Parathyroid adenoma (tissue), 2 donors: ENCODE measurements around the gene GJD4.

Source experiments
- H2AFZ ChIP-seq: fragments of 300-600 bp; sonication (generic); one replicate; pipeline ENCODE4 v1.7.0; 2017; ENCODE audit warnings: antibody characterized with exemption, mild to moderate bottlenecking
- H3K27ac ChIP-seq: fragments of 300-600 bp; sonication (generic); one replicate; pipeline ENCODE4 v1.7.0; 2017
- H3K27me3 ChIP-seq: fragments of 300-600 bp; sonication (generic); one replicate; pipeline ENCODE4 v1.7.0; 2017; ENCODE audit warnings: low read length; ENCODE audit not compliant: control insufficient read depth, insufficient read depth
- H3K36me3 ChIP-seq: fragments of 300-600 bp; sonication (generic); one replicate; pipeline ENCODE4 v1.7.0; 2017; ENCODE audit warnings: low read length; ENCODE audit not compliant: control insufficient read depth, insufficient read depth
- H3K4me1 ChIP-seq: fragments of 300-600 bp; sonication (generic); one replicate; pipeline ENCODE4 v1.7.0; 2017; ENCODE audit warnings: control low read depth
- H3K4me2 ChIP-seq: fragments of 300-600 bp; sonication (generic); one replicate; pipeline ENCODE4 v1.7.0; 2017; ENCODE audit warnings: low read length
- H3K4me3 ChIP-seq: fragments of 300-600 bp; sonication (generic); one replicate; pipeline ENCODE4 v1.7.0; 2017; ENCODE audit warnings: low read depth, low read length
- H3K79me2 ChIP-seq: fragments of 300-600 bp; sonication (generic); one replicate; pipeline ENCODE4 v1.7.0; 2017; ENCODE audit warnings: control low read depth
- H3K9ac ChIP-seq: fragments of 300-600 bp; sonication (generic); one replicate; pipeline ENCODE4 v1.7.0; 2017; ENCODE audit warnings: mild to moderate bottlenecking
- H3K9me3 ChIP-seq: fragments of 300-600 bp; sonication (generic); one replicate; pipeline ENCODE4 v1.7.0; 2017; ENCODE audit warnings: low read length; ENCODE audit not compliant: control insufficient read depth
- CTCF ChIP-seq: fragments of 300-600 bp; sonication (generic); IDR thresholded peaks from one replicate; pipeline ENCODE4 v1.7.0; 2017; ENCODE audit warnings: antibody characterized with exemption, mild to moderate bottlenecking
- donor health status: primary hyperparathyroidism.

GJD4 gene

GRCh38 chr10:35567951-35568350 is 37.2 kb upstream of the GJD4 start:
- Histone ChIP-seq H3K4me3 (no peak overlapping the region), H3K27me3 (no peaks in the 10 kb centered on the region), H3K9me3 (no peaks in the 10 kb centered on the region), H2AFZ (no peak overlapping the region), H3K36me3 (no peaks in the 10 kb centered on the region), H3K4me1 (no peaks in the 10 kb centered on the region), H3K27ac (no peak overlapping the region), H3K4me2 (no peak overlapping the region), H3K79me2 (no peaks in the 10 kb centered on the region), H3K9ac (no peak overlapping the region)
- TF ChIP-seq CTCF: no peak

GRCh38 chr10:35568483-35569015 is 36.6 kb upstream of the GJD4 start:
- Histone ChIP-seq H3K27ac (no peak overlapping the region), H3K4me2 (no peak overlapping the region), H3K4me1 (no peaks in the 10 kb centered on the region), H3K9me3 (no peaks in the 10 kb centered on the region), H3K4me3 (no peak overlapping the region), H3K36me3 (no peaks in the 10 kb centered on the region), H3K27me3 (no peaks in the 10 kb centered on the region), H3K79me2 (no peaks in the 10 kb centered on the region), H3K9ac (no peak overlapping the region), H2AFZ (no peak overlapping the region)
- no peak for TF ChIP-seq CTCF

- Histone ChIP-seq H3K27ac (no peak overlapping the region), H3K9ac (no peak overlapping the region), H3K4me1 (no peaks in the 10 kb centered on the region), H3K79me2 (no peaks in the 10 kb centered on the region), H3K36me3 (no peaks in the 10 kb centered on the region), H3K4me2 (no peak overlapping the region), H3K4me3 (no peak overlapping the region), H3K27me3 (no peaks in the 10 kb centered on the region), H2AFZ (no peak overlapping the region), H3K9me3 (no peaks in the 10 kb centered on the region)
- no peak for TF ChIP-seq CTCF
These were observed 35.9 kb upstream of the GJD4 start for GRCh38 chr10:35569111-35569707.

GRCh38 chr10:35569836-35570235 is 35.3 kb upstream of the GJD4 start:
- H3K4me2 ChIP-seq: no peak overlapping the region
- H3K36me3 ChIP-seq: no peaks in the 10 kb centered on the region
- no peaks in the 10 kb centered on the region for H3K79me2 ChIP-seq
- no peaks in the 10 kb centered on the region for H3K9me3 ChIP-seq
- no peak for TF ChIP-seq CTCF
- H2AFZ ChIP-seq: no peak overlapping the region
- no peaks in the 10 kb centered on the region for H3K4me1 ChIP-seq
- no peaks in the 10 kb centered on the region for H3K27me3 ChIP-seq
- H3K4me3 ChIP-seq: no peak overlapping the region
- no peak overlapping the region for H3K9ac ChIP-seq
- H3K27ac ChIP-seq: no peak overlapping the region

- H3K9me3 ChIP-seq: no peaks in the 10 kb centered on the region
- H3K9ac ChIP-seq: no peak overlapping the region
- no peak overlapping the region for H3K4me3 ChIP-seq
- TF ChIP-seq CTCF: no peak
- H2AFZ ChIP-seq: no peak overlapping the region
- H3K27me3 ChIP-seq: no peaks in the 10 kb centered on the region
- no peak overlapping the region for H3K4me2 ChIP-seq
- H3K27ac ChIP-seq: no peak overlapping the region
- no peaks in the 10 kb centered on the region for H3K36me3 ChIP-seq
- H3K4me1 ChIP-seq: no peaks in the 10 kb centered on the region
- no peaks in the 10 kb centered on the region for H3K79me2 ChIP-seq
These were observed 34.7 kb upstream of the GJD4 start for GRCh38 chr10:35570397-35570796.
